ENCODE data around the gene ABCA10.
"Not testable (repeated sequence)": the region's sequence is repeated elsewhere in the genome, so short reads cannot be mapped to it uniquely, and the experiment has no call there.

The ABCA10 gene, protein sequence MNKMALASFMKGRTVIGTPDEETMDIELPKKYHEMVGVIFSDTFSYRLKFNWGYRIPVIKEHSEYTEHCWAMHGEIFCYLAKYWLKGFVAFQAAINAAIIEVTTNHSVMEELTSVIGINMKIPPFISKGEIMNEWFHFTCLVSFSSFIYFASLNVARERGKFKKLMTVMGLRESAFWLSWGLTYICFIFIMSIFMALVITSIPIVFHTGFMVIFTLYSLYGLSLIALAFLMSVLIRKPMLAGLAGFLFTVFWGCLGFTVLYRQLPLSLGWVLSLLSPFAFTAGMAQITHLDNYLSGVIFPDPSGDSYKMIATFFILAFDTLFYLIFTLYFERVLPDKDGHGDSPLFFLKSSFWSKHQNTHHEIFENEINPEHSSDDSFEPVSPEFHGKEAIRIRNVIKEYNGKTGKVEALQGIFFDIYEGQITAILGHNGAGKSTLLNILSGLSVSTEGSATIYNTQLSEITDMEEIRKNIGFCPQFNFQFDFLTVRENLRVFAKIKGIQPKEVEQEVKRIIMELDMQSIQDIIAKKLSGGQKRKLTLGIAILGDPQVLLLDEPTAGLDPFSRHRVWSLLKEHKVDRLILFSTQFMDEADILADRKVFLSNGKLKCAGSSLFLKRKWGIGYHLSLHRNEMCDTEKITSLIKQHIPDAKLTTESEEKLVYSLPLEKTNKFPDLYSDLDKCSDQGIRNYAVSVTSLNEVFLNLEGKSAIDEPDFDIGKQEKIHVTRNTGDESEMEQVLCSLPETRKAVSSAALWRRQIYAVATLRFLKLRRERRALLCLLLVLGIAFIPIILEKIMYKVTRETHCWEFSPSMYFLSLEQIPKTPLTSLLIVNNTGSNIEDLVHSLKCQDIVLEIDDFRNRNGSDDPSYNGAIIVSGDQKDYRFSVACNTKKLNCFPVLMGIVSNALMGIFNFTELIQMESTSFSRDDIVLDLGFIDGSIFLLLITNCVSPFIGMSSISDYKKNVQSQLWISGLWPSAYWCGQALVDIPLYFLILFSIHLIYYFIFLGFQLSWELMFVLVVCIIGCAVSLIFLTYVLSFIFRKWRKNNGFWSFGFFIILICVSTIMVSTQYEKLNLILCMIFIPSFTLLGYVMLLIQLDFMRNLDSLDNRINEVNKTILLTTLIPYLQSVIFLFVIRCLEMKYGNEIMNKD (N-terminal part only)

DNA sequence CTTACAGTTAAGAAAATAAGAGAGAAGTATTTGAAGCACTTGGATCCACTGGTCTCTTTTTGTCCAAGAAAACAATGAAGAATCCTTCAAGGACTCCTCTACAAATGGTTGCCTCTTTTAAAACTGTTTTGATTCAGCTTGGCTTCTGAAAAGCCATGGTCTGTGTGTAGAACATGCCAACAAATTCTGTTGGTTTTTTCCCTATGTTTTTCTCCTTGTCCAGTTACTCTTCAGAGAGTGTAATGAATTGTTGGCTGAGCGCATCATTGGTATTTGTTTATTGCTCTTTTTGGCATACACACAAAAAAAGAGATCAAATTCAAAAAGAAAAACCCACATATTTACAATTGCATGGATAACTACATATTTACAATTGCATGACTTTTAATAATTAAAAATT is at the start of gene ABCA10:
Gene ABCA10 (minus strand): TSS at position 249 of the 400 bp plus-strand sequence. CDS start 3,466 bp downstream, outside the sequence.
- DNase-seq: no peak

DNA sequence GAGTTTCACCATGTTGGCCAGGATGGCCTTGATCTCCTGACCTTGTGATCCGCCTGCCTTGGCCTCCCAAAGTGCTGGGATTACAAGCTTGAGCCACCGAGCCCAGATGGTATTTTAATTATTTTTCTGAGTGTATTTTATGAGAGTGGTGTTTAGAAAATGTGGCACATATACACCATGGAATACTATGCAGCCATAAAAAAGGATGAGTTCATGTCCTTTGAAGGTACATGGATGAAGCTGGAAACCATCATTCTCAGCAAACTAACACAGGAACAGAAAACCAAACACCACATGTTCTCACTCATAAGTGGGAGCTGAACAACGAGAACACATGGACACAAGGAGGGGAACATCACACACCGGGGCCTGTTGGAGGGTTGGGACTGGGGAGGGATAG is 47.7 kb upstream of the ABCA10 start:
- not testable (repeated sequence) for DNase-seq

DNA sequence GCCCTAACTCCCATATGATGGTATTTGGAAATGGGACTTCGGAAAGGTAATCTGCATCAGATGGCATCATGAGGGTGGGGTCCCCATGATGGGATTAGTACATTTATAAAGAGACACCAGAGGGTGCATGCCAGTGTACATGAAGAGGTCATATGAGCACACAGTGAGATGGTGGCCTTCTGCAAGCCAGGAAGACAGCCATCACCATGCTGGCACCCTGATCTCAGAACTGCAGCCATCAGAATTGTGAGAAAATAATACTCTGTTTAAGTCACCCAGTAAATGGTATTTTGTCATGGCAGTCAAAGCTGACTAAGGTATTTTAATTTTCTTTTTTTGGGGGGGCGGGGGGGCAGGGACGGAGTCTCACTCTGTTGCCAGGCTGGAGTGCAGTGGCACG is 47.1 kb upstream of the ABCA10 start:
- DNase-seq: no peak

DNA sequence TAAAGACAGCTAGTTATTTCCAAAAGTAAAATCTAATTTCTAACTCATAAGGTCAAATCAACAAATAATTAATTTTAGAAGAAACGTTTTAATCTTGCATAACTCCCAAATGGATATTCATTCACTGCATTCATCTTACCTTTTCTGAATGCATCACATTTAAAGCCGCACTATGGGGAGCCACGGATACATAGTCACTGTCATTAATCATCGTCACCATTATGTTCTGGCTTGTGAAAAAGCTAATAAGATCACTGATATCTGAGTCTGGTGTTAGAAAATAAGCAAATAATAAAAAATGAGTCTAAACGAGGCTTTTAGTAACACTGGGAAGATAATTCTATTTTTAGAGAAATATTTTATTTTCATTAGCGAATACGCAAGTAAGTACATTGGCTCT is 42.4 kb upstream of the ABCA10 start:
- DNase-seq: no peak

DNA sequence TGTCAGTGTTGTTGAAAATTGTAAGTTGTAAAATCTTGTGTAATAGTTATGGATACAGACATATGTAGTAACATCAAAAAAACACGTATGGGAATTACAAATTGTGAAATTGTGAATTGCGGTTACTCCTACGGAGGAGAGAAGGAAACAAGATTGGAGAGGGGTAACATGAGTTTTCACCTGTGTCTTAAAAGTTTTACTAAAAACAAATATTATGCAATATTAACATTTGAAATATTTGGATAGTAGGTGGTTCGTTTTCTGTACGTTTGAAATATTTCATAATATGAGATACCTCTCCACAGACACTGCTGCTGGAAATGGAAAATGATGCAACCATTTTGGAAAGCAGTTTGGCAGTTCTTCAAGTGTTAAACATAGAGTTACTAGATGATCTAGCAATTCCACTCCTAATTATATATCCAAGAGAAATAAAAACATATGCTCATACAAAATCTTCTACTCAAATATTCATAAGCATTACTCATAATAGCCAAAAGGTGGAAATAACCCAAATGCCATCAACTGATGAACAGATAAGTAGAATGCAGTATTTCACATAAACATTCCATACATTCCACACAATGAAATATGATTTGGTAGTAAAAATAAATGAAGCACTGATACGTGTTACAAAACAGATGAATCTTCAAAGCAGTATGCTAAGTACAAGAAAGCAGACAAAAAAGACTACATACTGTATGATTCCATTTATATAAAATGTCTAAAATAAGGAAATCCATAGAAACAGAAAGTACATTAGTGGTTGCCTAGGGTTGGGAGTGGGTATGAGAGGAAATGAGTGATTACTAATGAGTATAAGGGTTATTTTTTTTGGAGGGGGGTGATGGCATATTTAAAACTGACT is 40.7 kb upstream of the ABCA10 start:
- no peak for DNase-seq

DNA sequence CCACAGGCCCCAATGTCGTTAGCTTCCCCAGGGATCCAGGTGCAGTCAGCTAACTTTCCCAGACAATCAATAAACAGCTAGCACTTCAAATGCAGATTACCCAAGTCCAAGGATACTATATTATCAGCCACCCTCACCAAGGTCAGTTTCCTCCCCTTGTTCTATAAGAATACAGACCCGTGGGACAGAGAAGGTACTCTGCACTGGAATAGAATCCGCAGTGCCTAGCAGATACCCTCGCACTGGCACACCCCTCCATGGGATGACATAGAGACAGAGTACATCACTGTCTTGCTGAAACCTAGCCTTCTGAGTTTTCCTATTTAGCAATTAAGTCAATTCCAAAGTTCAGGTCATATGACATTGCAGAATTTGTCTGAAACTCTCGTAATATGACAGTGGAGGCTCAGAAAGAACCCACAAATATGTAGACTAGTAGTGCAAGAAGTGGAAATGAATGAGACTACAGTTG is 40.0 kb upstream of the ABCA10 start:
- no peak for DNase-seq

DNA sequence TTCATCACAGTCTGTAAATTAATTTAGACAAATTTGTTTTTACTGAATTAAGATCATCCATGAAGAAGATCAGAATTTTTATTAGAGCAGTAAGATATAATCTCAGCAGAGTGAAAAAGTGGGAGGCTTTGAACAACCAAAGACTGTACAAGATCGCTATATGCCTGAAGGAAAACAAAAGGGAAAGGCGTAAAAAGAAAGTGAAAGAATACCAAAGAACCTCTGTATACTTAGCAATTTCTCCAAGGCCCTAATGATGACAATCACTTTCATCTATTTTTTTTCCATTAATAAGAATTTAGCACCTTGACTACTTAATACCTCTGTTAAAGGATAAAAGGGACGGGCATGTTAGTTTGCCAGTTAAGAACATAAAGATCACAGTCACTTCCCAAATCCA is 38.6 kb upstream of the ABCA10 start:
- DNase-seq: no peak

DNA sequence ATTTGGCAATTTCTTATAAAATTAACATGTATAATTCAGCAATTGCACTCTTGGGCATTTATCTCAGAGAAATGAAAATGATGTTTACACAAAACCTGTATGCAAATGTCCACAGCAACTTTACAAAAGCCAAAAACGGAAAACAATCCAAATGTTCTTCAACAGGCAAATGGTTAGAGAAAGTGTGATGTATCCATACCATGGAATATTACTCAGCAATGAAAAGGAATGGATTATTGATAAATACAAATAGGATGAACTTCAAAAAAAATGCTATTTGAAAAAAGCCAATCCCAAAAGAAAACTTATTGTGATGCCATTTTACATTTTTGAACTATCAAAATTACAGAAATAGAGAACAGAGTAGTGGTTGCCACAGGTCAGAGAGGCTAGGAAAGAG is 37.2 kb upstream of the ABCA10 start:
- DNase-seq: no peak

DNA sequence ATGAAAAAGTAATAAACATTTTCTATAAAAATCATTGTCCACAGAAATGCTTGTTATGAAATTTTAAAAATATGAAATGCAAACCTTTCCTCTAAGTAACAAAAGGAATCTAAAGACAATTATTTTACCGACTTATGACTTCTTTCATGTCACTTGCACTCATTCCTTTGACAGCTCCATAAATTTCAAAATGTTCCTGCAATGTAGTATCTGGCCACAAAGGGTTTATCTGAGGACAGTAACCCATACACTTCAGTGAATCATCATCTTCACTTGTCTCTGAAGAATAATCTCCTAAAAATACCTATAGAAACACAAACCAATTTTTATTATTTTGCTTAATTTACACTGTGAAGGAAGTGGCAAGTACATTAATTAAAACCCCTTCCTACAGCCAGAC is 25.6 kb upstream of the ABCA10 start:
- no peak for DNase-seq

DNA sequence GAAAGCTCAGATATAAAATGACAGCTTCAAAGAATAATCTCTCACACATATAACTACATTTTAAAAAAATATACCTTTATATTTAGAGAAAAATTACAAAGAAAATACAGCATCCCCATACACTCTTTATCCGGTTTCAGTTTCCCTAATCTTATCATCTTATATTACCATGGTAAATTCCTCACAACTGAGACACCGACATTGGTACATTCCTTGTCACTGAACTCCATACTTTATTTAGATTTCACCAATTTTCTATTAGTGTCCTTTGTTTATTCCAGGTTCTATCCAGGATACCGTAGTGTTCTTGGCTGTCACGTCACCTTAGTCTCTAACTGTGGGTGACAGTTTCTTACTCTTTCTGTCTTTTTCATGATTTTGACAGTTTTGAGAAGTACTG is 22.0 kb upstream of the ABCA10 start:
- no peak for DNase-seq

DNA sequence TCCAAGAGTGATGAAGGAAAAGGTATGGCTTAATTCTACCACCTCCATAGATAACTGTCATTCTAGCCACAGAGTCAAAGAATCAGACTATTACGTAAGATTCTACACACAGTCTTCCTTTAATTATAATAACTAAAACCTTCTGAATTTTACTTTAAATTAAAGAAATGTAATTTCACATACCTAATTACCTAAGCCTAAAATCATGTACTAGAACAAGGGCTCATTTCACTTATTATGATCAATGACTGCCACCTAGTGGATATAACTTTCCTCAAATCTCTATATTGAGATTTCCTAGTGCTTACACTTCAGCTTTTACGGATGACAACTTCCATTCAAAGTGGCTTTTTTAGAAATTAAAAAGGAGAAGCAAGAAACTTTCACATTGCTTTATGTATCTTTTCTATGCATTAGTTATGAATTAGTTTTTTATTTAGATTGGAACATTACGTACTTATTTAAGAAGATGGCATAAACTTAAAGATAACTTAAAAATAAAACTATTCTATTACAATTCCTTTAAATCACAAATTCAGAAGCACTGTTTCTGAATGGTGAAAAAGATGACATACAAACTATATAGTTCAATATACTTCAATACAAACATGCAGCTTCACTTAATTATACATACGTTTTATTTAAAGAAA is 18.2 kb upstream of the ABCA10 start:
- DNase-seq: no peak

DNA sequence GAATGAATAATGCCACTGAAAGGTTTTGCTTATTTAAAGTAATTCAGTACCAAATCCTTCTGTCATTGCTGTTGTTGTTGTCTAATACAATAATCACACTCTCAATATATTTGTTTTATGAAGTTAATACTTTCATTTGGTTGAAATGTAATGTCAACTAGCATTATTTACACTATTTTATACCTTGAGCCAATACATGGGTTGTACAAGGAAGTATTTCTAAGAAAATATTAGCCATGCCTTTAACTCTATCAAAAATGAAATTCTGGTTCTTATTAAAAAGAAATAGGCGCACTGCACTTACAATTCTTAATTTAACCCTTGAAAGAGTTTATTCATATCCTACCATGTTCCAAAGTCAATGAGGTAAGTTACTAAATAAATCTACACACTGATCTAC is 17.6 kb upstream of the ABCA10 start:
- DNase-seq: no peak

DNA sequence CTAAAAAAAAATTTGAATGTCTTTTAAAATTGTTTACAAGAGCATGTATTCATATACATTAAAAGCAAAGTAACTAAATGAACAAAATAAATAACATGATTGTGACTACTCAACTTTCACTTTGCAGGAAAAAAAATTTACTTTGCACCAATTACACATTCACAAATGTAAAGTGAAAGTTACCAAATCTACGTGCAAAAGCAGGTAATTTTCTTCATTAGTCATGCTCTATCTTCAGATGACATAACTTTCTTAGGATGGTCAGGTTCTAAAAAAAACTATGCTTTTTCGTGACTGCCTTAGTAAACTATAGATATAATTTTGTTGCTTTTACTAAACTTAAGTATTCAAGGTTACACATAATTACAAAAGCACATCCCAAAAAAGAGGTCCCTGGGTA is 17.0 kb upstream of the ABCA10 start:
- DNase-seq: no peak

DNA sequence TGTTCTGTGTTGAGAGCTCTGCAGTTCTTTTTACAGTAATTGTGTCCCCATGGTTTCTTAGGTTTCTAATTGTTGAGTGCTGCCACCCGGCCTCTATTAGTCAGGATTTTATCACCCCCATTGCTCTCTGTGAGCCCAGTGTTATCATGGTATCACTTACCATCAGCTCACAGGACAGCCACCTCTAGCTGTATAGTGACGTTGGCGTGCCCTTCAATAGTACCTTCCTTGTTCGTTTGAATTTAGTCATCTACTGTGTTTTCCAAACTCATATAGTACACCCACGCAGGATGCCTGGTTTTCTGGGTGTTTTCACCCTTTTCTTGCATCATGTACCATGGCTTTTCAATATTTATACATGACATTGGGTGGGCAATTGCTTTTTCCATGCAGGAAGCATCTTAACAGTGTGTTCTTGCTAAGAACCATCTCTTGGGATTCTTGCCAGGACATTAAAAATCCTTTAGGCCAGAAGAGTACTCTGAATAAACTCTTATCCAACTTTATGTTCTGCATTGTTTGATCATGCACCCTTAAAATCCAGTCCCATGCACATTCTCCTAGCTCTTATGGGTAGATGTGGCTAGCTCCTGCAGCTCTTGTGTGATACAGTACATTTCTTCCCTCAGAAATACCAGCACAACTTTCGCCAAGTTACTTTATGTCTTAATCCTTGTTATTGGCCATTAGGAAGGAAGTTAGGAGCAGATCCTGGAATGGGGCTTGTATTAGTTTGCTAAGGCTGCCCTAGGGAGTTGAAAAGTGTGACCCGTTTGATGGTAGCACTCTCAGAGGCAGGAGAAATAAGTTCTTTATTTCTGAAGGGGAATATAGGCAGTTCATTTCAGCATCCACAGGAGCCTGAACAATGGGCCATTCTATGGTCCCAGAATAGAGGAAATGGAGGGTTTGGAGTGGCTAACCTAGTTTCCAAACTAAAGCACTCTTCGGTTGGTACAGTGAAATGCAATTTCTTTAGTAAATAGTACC is 11.3 kb upstream of the ABCA10 start:
- no peak for DNase-seq

DNA sequence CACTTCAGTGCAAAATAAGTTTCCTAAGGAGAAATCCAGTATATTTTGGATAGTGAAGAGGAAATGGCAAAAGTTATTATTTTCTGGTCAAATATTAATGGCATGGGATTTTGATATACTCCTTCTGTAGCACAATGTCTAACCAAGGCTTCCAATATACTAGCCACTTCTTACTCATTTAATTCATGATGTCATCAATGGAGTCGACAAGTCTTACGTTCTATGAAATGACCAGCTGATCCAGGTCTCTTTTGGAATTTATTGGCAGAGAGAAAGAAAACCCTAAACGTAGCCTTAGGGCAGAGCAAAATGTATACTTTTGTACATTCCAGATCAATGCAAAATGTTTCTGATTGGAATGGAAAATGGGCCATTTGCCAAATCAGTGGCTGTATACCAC is 8.3 kb upstream of the ABCA10 start:
- DNase-seq: no peak

DNA sequence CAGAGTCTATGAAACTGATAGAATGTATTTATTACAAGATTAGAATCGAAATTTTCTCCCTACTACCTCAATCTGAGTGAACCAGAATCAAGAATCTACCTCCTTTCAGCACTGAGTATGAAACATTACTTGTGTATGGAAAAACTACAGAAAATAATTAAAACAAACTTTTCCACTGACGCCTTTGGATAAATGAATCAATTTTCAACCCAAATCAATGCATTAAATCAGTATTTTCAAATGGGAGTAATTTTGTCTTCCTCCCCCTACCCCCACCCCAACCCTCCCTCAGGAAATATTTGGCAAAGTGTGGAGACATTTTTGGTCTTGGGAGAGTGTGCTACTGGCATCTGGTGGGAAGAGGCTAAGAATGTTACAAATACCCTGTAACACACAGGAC is 7.8 kb upstream of the ABCA10 start:
- DNase-seq: no peak

DNA sequence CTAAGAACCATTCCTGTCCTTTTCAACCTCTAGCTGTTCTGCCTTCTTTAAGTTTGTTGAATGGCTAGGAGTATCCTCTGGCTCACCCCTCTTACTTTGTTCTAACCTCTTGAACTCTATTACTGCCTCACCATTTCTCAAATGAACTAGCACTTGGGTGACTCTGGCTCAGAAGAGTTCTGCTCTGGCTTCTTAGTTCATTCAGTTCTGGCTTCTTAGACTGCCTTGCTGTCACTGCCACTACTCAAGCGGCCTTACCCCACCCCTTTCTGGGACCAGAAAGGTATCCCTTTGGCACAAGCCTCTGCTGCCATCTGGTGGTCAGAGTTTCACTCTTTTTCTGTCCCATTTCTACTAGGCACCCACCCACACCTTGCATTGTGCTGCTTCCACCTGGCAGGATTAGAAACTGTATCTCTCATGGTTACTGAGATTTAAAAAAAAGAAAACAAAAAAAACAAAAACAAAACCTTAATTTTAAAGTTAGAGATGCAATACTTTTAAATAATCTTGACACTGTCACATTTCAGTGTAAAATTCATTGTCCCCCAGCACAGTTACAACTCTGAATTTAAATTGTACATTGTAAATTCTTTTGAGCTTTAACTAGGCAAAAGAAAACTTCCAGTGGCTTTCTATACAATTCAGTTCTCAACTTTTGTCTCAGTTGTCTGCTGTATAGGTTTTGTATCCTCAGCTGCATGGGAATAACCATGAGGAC is 6.9 kb upstream of the ABCA10 start:
- peak; percentile 48 for DNase-seq

DNA sequence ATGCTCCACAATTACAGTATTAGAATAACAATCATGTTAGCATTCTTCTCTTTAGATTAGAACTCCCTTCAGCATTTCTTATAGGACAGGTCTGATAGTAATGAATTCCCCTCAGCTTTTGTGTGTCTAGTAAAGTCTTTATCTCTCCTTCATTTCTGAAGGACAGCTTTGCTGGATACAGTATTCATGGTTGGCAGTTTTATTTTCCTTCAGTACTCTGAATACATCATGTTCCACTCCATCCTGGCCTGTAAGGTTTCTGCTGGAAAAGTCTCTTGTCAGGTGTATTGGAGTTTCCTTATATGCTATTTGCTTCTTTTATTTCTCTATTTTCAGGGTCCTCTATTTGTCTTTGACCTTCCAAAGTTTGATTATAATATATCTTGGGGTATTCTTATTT is 4.0 kb upstream of the ABCA10 start:
- no peak for DNase-seq

DNA sequence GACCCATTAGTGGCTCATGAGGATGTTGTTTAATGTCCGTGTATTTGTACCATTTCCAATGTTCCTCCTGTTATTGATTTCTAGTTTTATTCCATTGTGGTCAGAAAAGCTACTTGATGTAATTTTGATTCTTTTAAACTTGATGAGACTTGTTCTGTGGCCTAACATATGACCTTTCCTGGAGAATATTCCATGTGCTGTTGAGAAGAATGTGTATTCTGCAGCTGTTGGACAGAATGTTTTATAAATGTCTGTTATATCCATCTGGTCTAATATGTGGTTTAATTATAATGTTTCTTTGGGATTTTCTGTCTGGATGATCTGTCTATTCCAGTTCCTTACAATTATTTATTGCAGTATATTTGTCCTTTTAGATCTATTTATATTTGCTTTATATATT is 2.9 kb upstream of the ABCA10 start:
- no peak for DNase-seq

DNA sequence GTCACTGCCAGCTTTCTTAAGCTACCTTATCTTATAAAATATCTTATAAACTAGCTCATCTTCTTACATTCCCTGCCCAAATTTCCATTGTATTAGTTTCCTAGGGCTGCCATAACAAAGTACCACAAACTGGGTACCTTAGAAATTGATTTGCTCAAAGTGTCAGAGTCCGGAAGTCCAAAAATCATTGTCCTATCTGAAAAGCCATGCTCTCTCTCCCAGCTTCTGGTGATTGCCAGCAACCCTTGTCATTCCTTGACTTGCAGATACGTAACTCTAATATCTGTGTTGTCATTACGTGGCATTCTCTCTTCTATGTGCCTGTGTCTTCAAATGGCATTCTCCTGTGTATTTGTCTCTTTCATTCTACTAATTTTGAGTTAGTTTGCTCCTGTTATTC is 2.3 kb upstream of the ABCA10 start:
- DNase-seq: no peak

Data from stimulated activated CD4-positive, alpha-beta T cell treated with anti-CD3 and anti-CD28 coated beads, Interleukin-4, amount 100 ng/mL, for 1 hour (primary cell).